ENCODE results near the gene DICER1. TPM values are rescaled to one million over a fixed set of nuclear protein-coding genes. Genes with fewer than 3 reads are reported as not detected.
"Not testable (repeated sequence)": the region's sequence is repeated elsewhere in the genome, so short reads cannot be mapped to it uniquely, and the experiment has no call there.

The DICER1 gene
- total RNA-seq: 104 and 115 TPM in 2 replicates
- long read RNA-seq, partial matches to known transcripts: 37 of 54 reads
- long read RNA-seq, other reads (novel, unspliced or antisense): 17 of 54 reads

- Mint-ChIP-seq H3K4me3 (peak within 1 kb of the TSS; percentile 99), H3K9me3 (no peaks in the 10 kb centered on the region), H3K4me1 (peaks cover 45% of the 10 kb centered on the region), H3K27ac (ENCODE audit: unreplicated experiment) (peak within 1 kb of the TSS; percentile 98), H3K27me3 (ENCODE audit: low read depth) (no peaks in the 10 kb centered on the region), H3K36me3 (ENCODE audit: low read depth) (peaks cover 4% of the 10 kb centered on the region)
- TF ChIP-seq CTCF (conservative IDR thresholded peaks at IDR 0.05): no peak
- DNase-seq (ENCODE audit: low read depth, low spot score): peak; percentile 99
Observed at GRCh38 chr14:95157327-95158189, at the start of gene DICER1. DICER1 (minus strand) TSS chr14:95157529; CDS start chr14:95133458, 24,071 bp downstream.

- H3K4me3 Mint-ChIP-seq: no peak overlapping the region
- peaks cover 9% of the 10 kb centered on the region for H3K9me3 Mint-ChIP-seq
Observed at GRCh38 chr14:95206534-95206933, 49.2 kb upstream of the DICER1 start.

GRCh38 chr14:95204705-95205104, 47.4 kb upstream of the DICER1 start:
- Mint-ChIP-seq H3K27me3 (ENCODE audit: low read depth) (no peaks in the 10 kb centered on the region), H3K36me3 (ENCODE audit: low read depth) (peaks cover 11% of the 10 kb centered on the region)
- TF ChIP-seq CTCF (conservative IDR thresholded peaks at IDR 0.05): no peak

More at GRCh38 chr14:95206534-95206933, 49.2 kb upstream of the DICER1 start:
- Mint-ChIP-seq H3K27ac (ENCODE audit: unreplicated experiment) (no peak overlapping the region), H3K4me1 (peaks cover 10% of the 10 kb centered on the region), H3K27me3 (ENCODE audit: low read depth) (no peaks in the 10 kb centered on the region), H3K36me3 (ENCODE audit: low read depth) (peaks cover 11% of the 10 kb centered on the region)
- TF ChIP-seq CTCF (conservative IDR thresholded peaks at IDR 0.05): no peak
- DNase-seq (ENCODE audit: low read depth, low spot score): no peak

GRCh38 chr14:95201745-95202144, 44.4 kb upstream of the DICER1 start:
- H3K4me1 Mint-ChIP-seq; DNase-seq (ENCODE audit: low read depth, low spot score); H3K4me3 Mint-ChIP-seq; H3K27ac Mint-ChIP-seq (ENCODE audit: unreplicated experiment); H3K9me3 Mint-ChIP-seq; H3K27me3 Mint-ChIP-seq (ENCODE audit: low read depth): not testable (repeated sequence)
- peaks cover 11% of the 10 kb centered on the region for H3K36me3 Mint-ChIP-seq (ENCODE audit: low read depth)

More at GRCh38 chr14:95204705-95205104, 47.4 kb upstream of the DICER1 start:
- H3K27ac Mint-ChIP-seq (ENCODE audit: unreplicated experiment): no peak overlapping the region
- peaks cover 9% of the 10 kb centered on the region for H3K9me3 Mint-ChIP-seq
- no peak overlapping the region for H3K4me3 Mint-ChIP-seq
- DNase-seq (ENCODE audit: low read depth, low spot score): no peak
- H3K4me1 Mint-ChIP-seq: peaks cover 10% of the 10 kb centered on the region

GRCh38 chr14:95200404-95200803, 43.1 kb upstream of the DICER1 start:
- TF ChIP-seq CTCF (conservative IDR thresholded peaks at IDR 0.05): no peak
- no peaks in the 10 kb centered on the region for H3K27me3 Mint-ChIP-seq (ENCODE audit: low read depth)
- H3K36me3 Mint-ChIP-seq (ENCODE audit: low read depth): peaks cover 11% of the 10 kb centered on the region

More at GRCh38 chr14:95200404-95200803, 43.1 kb upstream of the DICER1 start:
- DNase-seq (ENCODE audit: low read depth, low spot score): no peak
- H3K27ac Mint-ChIP-seq (ENCODE audit: unreplicated experiment): no peak overlapping the region
- no peak overlapping the region for H3K4me3 Mint-ChIP-seq
- peaks cover 9% of the 10 kb centered on the region for H3K9me3 Mint-ChIP-seq
- no peaks in the 10 kb centered on the region for H3K4me1 Mint-ChIP-seq

Measured in neural crest cell (in vitro differentiated cells).